PC-3 (cell line): ENCODE results near the gene DDX3X. TPM values are rescaled to one million over a fixed set of nuclear protein-coding genes. Genes with fewer than 3 reads are reported as not detected.
"Not testable (repeated sequence)": the region's sequence is repeated elsewhere in the genome, so short reads cannot be mapped to it uniquely, and the experiment has no call there.

Experiments
- ATAC-seq: fragments of 200-7000 bp; cut with Tn5 transposase; 2 replicates; pipeline ENCODE4 v1.9.1; 2020; ENCODE audit warnings: mild to moderate bottlenecking, moderate library complexity
- BruUV-seq: library from RNA; stranded (reverse); fragments of 400-500 nt; replicated peaks from 2 replicates; lab custom pipeline; 2021; lab: Mats Ljungman, UMichigan
- CTCF ChIA-PET: fragments of 300-600 bp; sonication (Branson Sonifier 250); formaldehyde crosslinking; loops from one replicate; lab custom pipeline; 2022; ENCODE audit warnings: antibody characterized with exemption; lab: Charles Lee
- POLR2A ChIA-PET: fragments of 300-600 bp; sonication (Branson Sonifier 250); formaldehyde crosslinking; loops from one replicate; lab custom pipeline; 2022; ENCODE audit warnings: antibody characterized with exemption; ENCODE audit not compliant: unreplicated experiment; lab: Charles Lee
- DNase-seq: peaks from one replicate; pipeline ENCODE4 v3.0.0-alpha.2; 2015
- H2AFZ ChIP-seq: fragments of 300-600 bp; sonication (generic); 2 replicates; pipeline ENCODE4 v1.6.0; 2016; ENCODE audit warnings: antibody characterized with exemption, low read length
- H3F3A ChIP-seq: fragments of 300-600 bp; sonication (generic); one replicate; pipeline ENCODE4 v1.6.0; 2017; ENCODE audit warnings: antibody characterized with exemption, low read length, control low read depth, mild to moderate bottlenecking; ENCODE audit not compliant: unreplicated experiment
- H3K27ac ChIP-seq: fragments of 300-600 bp; sonication (generic); 2 replicates; pipeline ENCODE4 v1.5.1; 2016; ENCODE audit warnings: mild to moderate bottlenecking, low read length
- H3K27me3 ChIP-seq: fragments of 300-600 bp; sonication (generic); 2 replicates; pipeline ENCODE4 v1.6.1; 2016; ENCODE audit warnings: low read length, mixed read lengths
- H3K36me3 ChIP-seq: fragments of 300-600 bp; sonication (generic); 2 replicates; pipeline ENCODE4 v1.6.1; 2016; ENCODE audit warnings: low read depth, mixed run types, low read length, mixed read lengths
- H3K4me1 ChIP-seq: fragments of 300-600 bp; sonication (generic); 2 replicates; pipeline ENCODE4 v1.5.1; 2016; ENCODE audit warnings: low read length; ENCODE audit not compliant: insufficient read depth
- H3K4me2 ChIP-seq: fragments of 300-600 bp; sonication (generic); 2 replicates; pipeline ENCODE4 v1.6.0; 2016; ENCODE audit warnings: low read length
- H3K4me3 ChIP-seq: fragments of 300-600 bp; sonication (generic); 2 replicates; pipeline ENCODE4 v1.5.1; 2016; ENCODE audit warnings: mild to moderate bottlenecking, low read length, mixed read lengths
- H3K79me2 ChIP-seq: fragments of 300-600 bp; sonication (generic); 2 replicates; pipeline ENCODE4 v1.6.1; 2017; ENCODE audit warnings: low read length, mixed read lengths
- H3K9ac ChIP-seq: fragments of 300-600 bp; sonication (generic); 2 replicates; pipeline ENCODE4 v1.6.0; 2016; ENCODE audit warnings: mild to moderate bottlenecking, low read length
- H3K9me2 ChIP-seq: fragments of 300-600 bp; sonication (generic); replicated peaks from 2 replicates; pipeline ENCODE4 v1.6.1; 2016; ENCODE audit warnings: mixed run types, low read length, mixed read lengths
- H3K9me3 ChIP-seq: fragments of 300-600 bp; sonication (generic); 2 replicates; pipeline ENCODE4 v1.6.1; 2016; ENCODE audit warnings: low read length, mixed read lengths
- H4K20me1 ChIP-seq: fragments of 300-600 bp; sonication (generic); 2 replicates; pipeline ENCODE4 v1.6.1; 2016; ENCODE audit warnings: low read length, mixed read lengths
- CTCF ChIP-seq: fragments of 300-600 bp; sonication (generic); conservative IDR thresholded peaks from 2 replicates; pipeline ENCODE4 v1.5.1; 2017; ENCODE audit warnings: antibody characterized with exemption, low read depth, mild to moderate bottlenecking, low read length
- EZH2 ChIP-seq: fragments of 300-600 bp; sonication (generic); IDR thresholded peaks from one replicate; pipeline ENCODE4 v1.6.1; 2017; ENCODE audit warnings: antibody characterized with exemption, mild to moderate bottlenecking, low read length; ENCODE audit not compliant: unreplicated experiment
- EZH2phosphoT487 ChIP-seq: fragments of 300-600 bp; sonication (generic); IDR thresholded peaks from 2 replicates; pipeline ENCODE4 v1.6.1; 2018; ENCODE audit warnings: mild to moderate bottlenecking, antibody characterized with exemption, low read length, borderline replicate concordance
- intact Hi-C: fragments of 100-400 bp; cut with micrococcal nuclease; formaldehyde crosslinking; loops from 2 replicates; pipeline ENCODE4 v1.9.0; 2023
- total RNA-seq: library from RNA; depleted of rRNA; stranded (reverse); fragments of >200 nt; gene quantifications from 2 replicates; pipeline ENCODE4 v1.2.3, GENCODE V29; 2014

Gene DDX3X
- total RNA-seq, 1 experiment from 2014 or later: 185 TPM

DNA sequence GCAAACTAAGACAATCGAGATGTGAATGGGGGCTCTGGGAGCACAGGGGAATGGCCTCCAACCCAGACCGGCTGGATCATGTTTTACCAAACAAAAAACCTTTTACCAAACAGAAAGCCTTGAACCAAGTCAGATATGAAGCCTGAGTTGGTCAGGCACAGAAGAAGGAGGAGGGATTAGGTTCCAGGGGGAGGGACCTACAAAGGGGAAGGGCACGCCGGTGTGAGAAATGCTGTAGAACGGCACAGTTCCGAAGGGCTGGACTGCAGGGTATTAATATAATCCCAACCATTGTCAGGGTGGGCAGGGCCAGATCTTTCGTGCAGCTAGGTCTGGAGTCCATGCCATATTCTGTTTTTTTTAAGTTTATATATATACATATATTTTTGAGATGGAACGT lies 60.3 kb downstream of the DDX3X start:
- TF ChIP-seq EZH2 (no peak), CTCF (no peak), EZH2phosphoT487 (no peak)
- CTCF ChIA-PET: no interaction called here
- Histone ChIP-seq H3K27me3 (no peaks in the 10 kb centered on the region), H3K4me2 (no peak overlapping the region), H3F3A (no peaks in the 10 kb centered on the region), H3K79me2 (no peaks in the 10 kb centered on the region), H3K4me1 (no peaks in the 10 kb centered on the region), H3K27ac (no peak overlapping the region), H3K9ac (no peak overlapping the region), H3K9me3 (no peaks in the 10 kb centered on the region), H3K36me3 (no peaks in the 10 kb centered on the region), H2AFZ (no peak overlapping the region), H3K9me2 (no peaks in the 10 kb centered on the region), H3K4me3 (no peak overlapping the region), H4K20me1 (no peaks in the 10 kb centered on the region)
- no TSS peak for BruUV-seq
- POLR2A ChIA-PET: no interaction called here
- ATAC-seq (no peak), DNase-seq (no peak)
- intact Hi-C loops: no loop called here

GRCh38 chrX:41397219-41397618 lies 63.3 kb downstream of the DDX3X start:
- H3K9ac ChIP-seq: no peak overlapping the region
- no peaks in the 10 kb centered on the region for H3F3A ChIP-seq
- H3K27me3 ChIP-seq: no peaks in the 10 kb centered on the region
- no peak for TF ChIP-seq CTCF
- no peak for TF ChIP-seq EZH2phosphoT487
- TF ChIP-seq EZH2: no peak
- no peaks in the 10 kb centered on the region for H3K9me3 ChIP-seq
- no peak for DNase-seq
- no peaks in the 10 kb centered on the region for H4K20me1 ChIP-seq
- no peak overlapping the region for H2AFZ ChIP-seq
- BruUV-seq: no TSS peak
- intact Hi-C loops: no loop called here
- H3K9me2 ChIP-seq: no peaks in the 10 kb centered on the region
- no peaks in the 10 kb centered on the region for H3K36me3 ChIP-seq
- no peak overlapping the region for H3K27ac ChIP-seq
- ChIA-PET POLR2A (no interaction called here), CTCF (no interaction called here)
- no peaks in the 10 kb centered on the region for H3K79me2 ChIP-seq
- no peaks in the 10 kb centered on the region for H3K4me1 ChIP-seq
- ATAC-seq: no peak
- no peak overlapping the region for H3K4me2 ChIP-seq
- no peak overlapping the region for H3K4me3 ChIP-seq

DNA sequence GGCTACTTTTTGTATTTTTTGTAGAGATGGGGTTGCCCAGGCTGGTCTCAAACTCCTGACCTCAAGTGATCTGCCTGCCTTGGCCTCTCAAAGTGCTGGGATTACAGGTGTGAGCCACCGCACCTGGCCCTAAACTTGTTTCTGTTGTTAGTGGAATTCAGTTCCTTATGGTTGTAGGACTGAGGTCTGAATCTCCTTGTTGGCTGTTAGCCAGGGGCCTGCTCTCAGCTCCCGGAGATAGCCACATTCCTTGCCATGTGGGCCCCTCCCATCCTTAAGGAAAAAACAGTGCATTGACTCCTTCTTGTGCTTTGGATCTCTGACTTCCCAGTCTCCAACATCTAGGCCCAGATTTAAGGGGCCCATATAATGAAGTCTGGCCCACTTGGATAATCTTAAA lies 63.8 kb downstream of the DDX3X start:
- no TSS peak for BruUV-seq
- no peak overlapping the region for H3K4me2 ChIP-seq
- DNase-seq (no peak), ATAC-seq (no peak)
- no peaks in the 10 kb centered on the region for H3K9me2 ChIP-seq
- no peaks in the 10 kb centered on the region for H3K27me3 ChIP-seq
- H3K9ac ChIP-seq: no peak overlapping the region
- no peak overlapping the region for H2AFZ ChIP-seq
- ChIA-PET POLR2A (no interaction called here), CTCF (no interaction called here)
- intact Hi-C loops: no loop called here
- no peaks in the 10 kb centered on the region for H3K36me3 ChIP-seq
- H3F3A ChIP-seq: no peaks in the 10 kb centered on the region
- H4K20me1 ChIP-seq: no peaks in the 10 kb centered on the region
- no peak for TF ChIP-seq CTCF
- TF ChIP-seq EZH2: no peak
- no peak for TF ChIP-seq EZH2phosphoT487
- no peaks in the 10 kb centered on the region for H3K79me2 ChIP-seq
- H3K9me3 ChIP-seq: no peaks in the 10 kb centered on the region
- no peak overlapping the region for H3K27ac ChIP-seq
- no peaks in the 10 kb centered on the region for H3K4me1 ChIP-seq
- no peak overlapping the region for H3K4me3 ChIP-seq

- H3K9me2 ChIP-seq, H3F3A ChIP-seq, H3K36me3 ChIP-seq, H3K27ac ChIP-seq, H3K27me3 ChIP-seq, ATAC-seq, CTCF ChIA-PET, H4K20me1 ChIP-seq, H3K9me3 ChIP-seq, H2AFZ ChIP-seq, H3K4me3 ChIP-seq, BruUV-seq, H3K4me2 ChIP-seq, H3K79me2 ChIP-seq, H3K9ac ChIP-seq, H3K4me1 ChIP-seq, DNase-seq, intact Hi-C loops, POLR2A ChIA-PET: not testable (repeated sequence)
Measured at GRCh38 chrX:41402556-41402955, 68.6 kb downstream of the DDX3X start.
